Stimulated activated CD4-positive, alpha-beta T cell treated with anti-CD3 and anti-CD28 coated beads, Interleukin-2, amount 100 ng/mL, for 48 hours (primary cell): ENCODE results near the gene APRT.
"Not testable (repeated sequence)": the region's sequence is repeated elsewhere in the genome, so short reads cannot be mapped to it uniquely, and the experiment has no call there.

Experiments used
- DNase-seq, 2 donors: peaks; one replicate each; pipeline ENCODE4 v3.0.0-alpha.2; 2020

APRT gene

DNA sequence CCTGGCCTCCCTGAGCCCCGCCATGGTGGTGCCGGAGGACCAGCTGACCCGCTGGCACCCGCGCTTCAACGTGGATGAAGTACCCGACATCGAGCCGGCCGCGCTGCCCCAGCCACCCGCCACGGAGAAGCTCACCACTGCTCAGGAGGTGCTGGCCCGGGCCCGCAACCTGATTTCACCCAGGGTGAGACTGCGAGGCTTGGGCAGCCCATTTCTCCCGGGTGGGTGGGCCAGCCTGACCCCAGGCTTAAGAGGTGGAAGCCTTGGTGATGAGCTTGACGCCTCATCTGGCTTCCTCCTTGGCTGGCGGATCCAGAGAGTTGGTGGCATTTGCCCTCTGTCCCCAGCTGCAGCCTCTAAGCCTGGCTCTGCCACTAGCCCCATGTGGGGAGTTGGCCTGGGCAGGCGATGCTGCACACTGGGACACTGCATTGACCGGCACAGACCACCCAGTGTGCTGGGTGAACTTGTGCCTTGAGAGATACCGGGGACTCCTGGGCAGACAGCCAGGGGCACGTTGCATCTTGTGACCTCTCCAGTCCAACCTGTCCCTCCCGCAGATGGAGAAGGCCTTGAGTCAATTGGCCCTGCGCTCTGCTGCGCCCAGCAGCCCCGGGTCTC, 5.1 kb downstream of the APRT start:
- no peak for DNase-seq

DNA sequence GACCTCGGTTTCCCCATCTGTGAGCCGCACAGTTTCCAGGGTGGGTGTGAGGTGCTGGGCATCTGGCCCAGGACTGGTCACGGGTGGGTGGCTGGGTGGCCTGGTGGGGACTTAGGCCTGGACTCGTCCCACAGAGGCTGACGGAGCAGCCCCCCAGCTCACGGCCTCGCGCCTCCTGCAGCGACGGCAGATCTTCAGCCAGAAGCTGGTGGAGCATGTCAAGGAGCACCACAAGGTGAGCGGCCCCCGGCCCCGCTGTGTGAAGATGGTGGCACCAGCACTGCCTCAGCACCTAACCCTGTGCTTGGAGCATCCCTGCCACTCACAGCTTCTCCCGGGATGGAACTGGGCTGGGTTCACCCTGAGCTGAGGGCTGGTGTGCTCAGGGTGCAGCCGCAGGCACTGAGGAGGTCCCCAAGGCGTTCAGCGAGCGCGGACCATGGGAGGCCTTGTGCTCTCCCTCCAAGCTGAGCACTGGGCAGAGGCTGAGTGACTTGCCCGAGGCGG, 5.8 kb downstream of the APRT start:
- DNase-seq, result no peak

DNA sequence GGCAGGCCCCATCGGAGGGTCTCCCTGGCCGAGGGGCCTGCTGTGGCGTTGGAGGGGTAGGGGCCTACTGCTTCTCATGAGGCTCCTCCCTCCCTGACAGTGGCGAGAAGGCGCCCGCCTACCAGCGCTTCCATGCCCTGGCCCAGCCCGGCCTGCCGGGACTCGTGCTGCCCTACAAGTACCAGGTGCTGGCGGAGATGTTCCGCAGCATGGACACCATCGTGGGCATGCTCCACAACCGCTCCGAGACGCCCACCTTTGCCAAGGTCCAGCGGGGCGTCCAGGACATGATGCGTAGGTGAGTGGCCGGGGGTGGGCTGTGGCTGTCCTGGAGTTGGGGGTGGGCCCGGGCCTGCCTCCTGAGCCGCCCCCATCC, 6.4 kb downstream of the APRT start:
- DNase-seq, result no peak

GRCh38 chr16:88804552-88805339, 7.0 kb downstream of the APRT start:
- DNase-seq, result no peak

- DNase-seq, result no peak
Observed at GRCh38 chr16:88804173-88804551, 7.6 kb downstream of the APRT start.

DNA sequence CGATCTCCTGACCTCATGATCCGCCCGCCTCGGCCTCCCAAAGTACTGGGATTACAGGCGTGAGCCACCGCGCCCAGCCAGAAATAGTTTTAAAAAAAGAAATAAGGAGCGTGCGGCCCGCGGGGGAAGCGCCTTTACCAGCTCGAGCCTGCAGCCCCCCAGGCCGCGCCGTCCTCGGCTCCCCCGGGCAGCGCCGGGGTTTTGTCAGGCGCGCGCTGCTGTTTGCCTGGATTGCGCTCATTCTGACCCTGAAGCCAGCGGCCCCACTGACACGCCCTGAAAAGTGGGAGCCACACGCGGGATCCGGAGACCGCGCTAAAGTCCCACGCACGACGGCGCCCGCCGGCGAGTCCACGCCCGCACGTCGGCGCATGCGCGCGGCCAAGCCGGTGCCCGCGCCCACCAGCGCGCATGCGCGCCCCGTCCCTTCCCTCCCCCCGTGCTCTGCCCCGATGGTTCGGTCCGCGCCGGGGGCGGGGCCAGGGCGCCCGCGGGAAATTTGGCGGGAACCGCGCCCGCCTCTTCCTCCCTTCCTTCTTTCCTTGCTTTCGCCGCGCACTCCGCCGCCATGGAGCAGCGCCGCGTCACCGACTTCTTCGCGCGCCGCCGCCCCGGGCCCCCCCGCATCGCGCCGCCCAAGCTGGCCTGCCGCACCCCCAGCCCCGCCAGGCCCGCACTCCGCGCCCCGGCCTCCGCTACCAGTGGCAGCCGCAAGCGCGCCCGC, 8.3 kb downstream of the APRT start, which contains the start of gene CDT1:
Gene CDT1 (plus strand): TSS at position 526 of the 724 bp plus-strand sequence. CDS start 43 bp downstream, at position 569.
- peak; percentile 81 to 92 for DNase-seq

DNA sequence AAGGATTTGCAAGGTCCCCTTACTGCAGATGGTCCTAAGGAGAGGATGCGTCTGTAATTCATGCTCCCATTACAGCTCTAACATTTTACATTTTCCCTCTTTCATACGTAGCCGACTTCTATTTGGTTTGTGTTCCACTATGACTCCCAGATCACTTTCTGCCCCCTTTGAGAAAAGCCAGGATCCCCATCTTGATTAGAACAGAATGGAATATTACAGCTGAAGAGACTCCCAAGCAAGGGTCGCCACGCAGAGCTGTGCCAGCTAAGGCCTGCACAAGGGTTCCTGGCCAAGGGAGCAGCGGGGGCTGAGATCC, 11.5 kb downstream of the APRT start:
- DNase-seq, result no peak

DNA sequence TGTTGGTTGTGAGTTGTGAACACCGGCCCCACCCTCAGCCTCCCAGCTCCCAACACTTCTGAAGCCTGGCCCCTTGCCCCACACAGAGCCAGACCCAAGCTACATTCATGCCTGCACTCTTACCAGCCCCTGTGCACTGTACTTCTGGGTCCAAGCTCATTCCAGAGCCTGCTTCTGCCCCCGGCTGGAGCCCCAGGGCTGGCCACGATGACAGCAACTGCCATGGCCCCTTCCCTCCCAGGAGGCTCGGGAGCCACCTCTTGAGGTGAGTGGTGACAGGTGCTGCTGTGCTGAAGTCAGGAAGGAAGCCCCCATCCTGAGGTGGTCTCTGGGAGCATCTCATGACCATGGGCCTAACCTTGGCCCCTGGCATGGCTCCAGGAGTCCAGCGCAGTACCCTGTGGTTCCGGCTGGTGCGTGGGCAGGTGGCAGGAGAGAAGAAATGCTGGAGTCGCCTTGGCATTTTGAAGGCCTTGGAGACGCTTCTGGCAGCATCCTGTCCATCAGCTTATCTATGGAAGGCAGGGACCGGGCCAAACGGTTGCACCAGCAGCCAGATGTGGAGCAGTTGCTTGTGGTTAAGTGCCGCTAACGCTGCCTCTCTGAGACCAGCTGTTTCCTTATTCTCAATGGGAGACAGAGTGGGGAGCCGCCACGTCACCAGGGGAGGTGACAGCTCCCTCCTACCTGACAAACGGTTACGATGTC, 12.0 kb downstream of the APRT start:
- DNase-seq, result no peak

DNA sequence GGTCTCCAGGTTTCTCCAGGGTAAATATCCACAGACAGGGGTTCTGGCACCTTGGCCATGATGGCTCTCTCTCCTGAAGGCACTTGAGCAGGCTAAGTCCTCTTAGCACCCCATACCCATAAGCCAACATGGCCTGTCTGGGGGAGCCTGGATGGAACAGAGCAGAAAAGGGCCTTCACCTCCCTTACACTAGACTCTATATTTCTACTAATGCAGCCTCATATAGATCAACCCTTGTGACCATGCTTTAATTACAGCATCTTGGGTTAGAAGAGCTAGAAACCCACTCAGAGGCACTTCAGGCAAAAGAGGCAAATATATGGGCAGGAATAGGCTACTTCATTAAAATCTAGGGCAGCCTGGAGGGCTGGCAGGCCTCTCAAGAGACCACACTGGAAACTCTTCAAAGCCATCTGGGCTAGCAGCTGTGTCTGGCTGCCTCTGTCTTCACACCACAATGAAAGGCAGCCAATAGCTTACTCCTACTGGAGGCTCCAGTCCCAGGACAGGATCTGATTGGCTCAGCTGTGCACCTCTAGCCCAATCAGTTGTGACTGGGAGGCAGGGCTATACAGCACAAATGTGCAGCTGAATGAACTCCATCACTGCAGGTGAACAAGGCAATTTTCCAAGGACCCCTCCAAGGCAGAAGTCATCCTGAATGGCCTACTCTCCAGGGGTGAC, 12.8 kb downstream of the APRT start:
- no peak for DNase-seq

- DNase-seq, result no peak
Observed at GRCh38 chr16:88798073-88798472, 13.7 kb downstream of the APRT start.

- DNase-seq, result no peak
Observed at GRCh38 chr16:88796278-88796677, 15.4 kb downstream of the APRT start.

DNA sequence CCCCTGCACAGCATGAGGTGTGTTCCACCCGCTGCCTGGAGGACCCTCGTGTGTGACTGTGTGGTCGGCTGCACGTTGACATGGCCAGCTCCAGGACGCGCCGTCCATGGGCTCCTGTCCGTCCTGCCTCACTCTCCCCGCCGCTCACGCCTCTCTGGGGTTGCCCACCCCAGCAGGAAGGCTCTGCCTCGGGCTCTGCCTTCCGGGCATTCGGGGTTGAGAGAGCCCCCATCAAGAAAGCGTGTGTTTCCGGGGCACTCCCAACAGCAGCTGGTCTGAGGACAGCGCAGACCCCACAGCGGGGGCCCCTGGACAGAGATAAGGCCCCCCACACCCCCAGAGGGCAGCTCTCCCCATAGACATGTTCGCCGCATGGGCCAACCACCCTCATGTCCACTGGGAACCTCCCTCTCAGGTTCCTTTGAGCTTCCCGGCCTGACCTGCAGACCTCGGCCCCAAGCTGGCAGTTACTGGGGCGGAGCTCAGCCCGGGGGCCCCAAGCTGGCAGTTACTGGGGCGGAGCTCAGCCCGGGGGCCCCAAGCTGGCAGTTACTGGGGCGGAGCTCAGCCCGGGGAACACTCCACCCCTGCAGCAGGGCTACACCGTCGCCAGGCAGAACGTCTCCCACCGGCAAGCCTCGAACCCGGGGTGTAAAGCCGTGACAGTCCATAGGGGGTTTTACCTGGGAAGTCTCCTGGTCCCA, 18.3 kb downstream of the APRT start:
- DNase-seq, result no peak

GRCh38 chr16:88792668-88793250, 19.0 kb downstream of the APRT start:
- no peak for DNase-seq

DNA sequence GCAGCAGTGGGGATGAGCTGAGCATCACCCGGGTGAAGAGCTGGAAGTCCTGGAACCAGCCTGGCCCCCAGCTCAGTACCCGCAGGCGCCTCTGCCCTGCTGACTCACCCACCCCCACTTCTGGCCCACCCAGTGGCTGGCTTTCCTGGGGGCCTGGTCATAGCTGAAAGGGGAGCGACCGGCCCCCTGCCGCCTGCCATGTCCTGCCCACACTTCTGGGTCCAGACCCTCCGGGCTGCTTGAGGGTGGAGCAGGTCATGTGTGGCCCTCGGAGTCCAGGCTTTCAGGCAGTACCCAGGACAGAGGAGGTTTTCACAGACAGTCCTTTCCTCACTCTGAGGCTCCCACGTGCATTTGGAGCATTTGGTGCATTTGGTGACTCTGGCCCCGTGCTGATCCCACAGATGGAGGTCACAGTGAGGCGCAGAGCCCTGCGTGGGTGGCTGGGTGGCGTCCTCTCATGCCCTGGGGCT, 19.6 kb downstream of the APRT start:
- DNase-seq, result no peak

GRCh38 chr16:88790312-88791211, 21.2 kb downstream of the APRT start:
- DNase-seq, result peak; percentile 55 to 59

DNA sequence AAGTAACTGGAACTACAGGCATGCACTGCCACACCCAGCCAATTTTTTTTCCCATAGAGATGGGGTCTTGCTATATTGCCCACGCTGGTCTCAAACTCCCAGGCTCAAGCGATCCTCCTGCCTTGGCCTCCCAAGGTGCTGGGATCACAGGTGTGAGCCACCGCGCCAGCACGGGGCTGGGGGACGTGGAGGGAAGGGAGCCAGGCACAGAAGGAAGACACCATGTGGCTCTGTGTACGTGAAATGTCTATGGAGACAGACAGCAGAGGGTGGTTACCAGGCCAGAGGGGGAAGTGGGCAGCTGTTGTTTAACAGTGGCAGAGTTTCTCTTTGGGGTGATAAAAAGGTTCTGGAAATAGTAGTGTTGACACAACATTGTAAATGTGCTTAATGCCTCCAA, 22.1 kb downstream of the APRT start:
- DNase-seq, result no peak

GRCh38 chr16:88788749-88789148, 23.0 kb downstream of the APRT start:
- not testable (repeated sequence) for DNase-seq

DNA sequence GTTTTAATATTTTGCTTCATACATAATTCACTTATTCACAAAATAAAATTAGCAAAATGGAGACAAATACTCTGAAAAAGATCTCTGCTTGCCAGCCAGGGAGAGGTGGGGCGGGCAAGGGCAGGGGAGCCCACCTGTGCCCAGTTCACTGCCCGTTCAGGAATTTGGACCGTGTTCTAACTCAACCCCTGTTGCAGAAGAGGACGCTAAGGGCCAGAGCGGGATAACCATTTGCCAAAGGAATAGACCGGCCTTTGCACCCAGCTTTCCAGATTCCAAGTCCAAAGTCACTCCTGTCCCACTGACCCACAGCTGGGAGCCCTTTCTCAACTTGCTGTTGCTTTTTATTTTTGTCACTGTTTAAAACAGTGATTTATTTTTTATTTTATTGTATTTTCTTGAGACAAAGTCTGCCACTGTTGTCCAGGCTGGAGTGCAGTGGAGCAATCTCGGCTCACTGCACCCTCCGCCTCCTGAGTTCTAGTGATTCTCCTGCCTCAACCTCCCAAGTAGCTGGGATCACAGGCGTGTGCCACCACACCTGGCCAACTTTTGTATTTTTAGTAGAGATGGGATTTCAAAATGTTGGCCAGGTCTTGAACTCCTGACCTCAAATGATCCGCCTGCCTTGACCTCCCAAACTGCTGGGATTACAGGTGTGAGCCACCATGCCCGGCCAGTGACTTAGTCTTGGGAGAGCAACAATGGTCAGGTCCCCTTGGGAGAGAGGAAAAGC, 24.0 kb downstream of the APRT start:
- no peak for DNase-seq

DNA sequence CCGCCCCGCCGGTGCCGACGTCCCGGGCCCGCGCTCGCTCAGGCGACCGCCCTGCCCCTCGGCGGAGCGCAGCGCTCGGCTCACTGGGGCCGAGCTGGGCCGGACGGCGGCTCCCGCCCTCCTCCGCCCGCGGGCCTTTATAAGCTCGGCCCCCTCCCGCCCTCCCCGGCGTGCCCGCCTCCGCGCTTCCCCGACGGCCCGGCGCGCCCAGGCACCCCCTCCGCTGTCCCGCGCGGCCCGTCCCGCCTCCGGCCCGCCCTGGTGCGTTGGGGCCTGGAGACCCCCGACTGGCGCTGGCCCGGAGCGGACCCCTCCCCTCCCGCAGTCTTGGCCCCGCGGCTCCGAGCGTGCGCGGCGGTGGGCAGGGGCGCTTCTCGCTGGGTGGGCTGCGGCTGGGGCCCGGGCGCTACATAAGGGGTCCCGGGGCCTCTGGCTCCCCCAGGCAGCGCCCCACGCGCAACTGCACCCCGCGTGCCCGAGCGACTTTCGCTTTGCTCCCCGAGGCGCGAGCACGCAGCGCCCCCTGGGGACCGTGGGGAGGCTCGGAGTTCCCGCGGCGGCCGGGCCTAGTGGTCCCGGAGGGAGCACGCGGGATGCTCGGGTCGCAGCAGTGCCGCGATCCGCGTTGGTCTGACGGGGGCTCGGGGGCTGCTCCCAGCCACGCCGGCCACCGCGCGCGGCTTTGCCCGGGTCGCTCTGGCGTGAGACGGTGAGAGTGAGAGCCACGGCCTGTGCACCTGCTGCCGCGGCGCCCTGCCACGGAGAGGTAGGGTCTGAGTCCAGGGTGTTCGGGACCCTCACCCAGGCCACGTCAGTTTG, 26.4 kb downstream of the APRT start, which contains the start of gene PIEZO1:
Gene PIEZO1 (minus strand): TSS at position 115 of the 819 bp plus-strand sequence. CDS start 256 bp downstream, outside the sequence.
- DNase-seq, result peak; percentile 64 to 73
